GM18498 (cell line): ENCODE results near the gene PDZD7.

Experiments
- ATAC-seq: cut with Tn5 transposase; IDR thresholded peaks from one replicate; pipeline ENCODE4 v1.9.1; 2021; ENCODE audit warnings: mild to moderate bottlenecking, moderate library complexity; ENCODE audit not compliant: unreplicated experiment

The PDZD7 gene

DNA sequence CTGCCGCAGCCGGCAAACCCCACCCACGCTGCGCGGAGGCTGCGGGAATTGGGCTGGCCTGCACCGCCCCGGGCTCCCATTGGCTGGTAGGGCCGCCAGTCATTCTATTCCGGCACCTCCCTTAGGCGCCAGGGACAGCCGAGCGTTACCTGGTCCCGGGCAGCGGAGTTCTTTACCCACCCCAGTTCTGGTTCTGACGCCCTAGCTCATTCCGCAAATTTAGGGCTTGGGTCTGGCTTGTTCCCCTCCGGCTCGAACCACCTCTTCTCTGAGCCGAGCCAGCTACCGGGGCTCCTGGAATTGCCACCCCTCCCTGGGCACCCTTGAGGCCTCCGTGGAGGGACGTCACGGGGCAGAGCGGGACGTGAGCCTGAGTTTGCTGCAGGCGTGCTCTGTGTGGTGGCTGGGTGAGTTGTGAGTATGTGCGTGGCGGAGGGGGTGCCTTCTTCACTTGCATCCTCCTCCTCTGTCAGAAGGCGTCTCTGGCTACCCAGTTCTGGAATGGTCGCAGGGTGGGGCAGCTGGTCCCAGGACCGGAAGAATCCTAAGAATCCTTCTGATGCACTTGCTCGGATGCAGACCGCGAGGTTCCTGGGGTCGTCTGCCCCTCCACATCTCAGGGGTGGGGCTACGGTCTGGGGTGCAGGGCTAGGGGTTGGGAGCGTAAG lies at the start of gene PDZD7, which contains the start of gene SFXN3:
PDZD7 (minus strand) TSS at position 2 of the 668 bp plus-strand sequence. CDS start 910 bp downstream, outside the sequence.
SFXN3 (plus strand) TSS at position 107 of the 668 bp plus-strand sequence. CDS start 3,461 bp downstream, outside the sequence.
- ATAC-seq = peak; percentile 94

GRCh38 chr10:101079874-101080273 lies 48.9 kb upstream of the PDZD7 start:
- ATAC-seq = no peak

DNA sequence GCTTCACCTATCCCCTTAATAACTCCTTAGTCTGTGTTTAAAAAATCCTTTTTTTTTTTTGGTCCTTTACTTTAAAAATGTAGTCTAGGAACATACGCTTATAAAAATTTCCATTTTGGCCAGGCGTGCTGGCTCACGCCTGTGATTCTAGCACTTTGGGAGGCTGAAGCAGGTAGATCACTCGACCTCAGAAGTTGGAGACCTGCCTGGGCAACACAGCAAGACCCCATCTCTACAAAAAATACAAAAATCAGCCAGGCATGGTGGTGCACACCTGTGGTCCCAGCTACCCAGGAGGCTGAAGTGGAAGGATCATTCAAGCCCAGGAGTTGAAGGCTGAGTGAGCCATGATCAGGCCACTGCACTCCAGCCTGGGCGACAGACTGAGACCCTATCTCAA lies 45.7 kb upstream of the PDZD7 start:
- ATAC-seq = no peak

- no peak for ATAC-seq
Measured at GRCh38 chr10:101075775-101076174, 44.8 kb upstream of the PDZD7 start.

GRCh38 chr10:101073631-101074030 lies 42.7 kb upstream of the PDZD7 start:
- no peak for ATAC-seq

DNA sequence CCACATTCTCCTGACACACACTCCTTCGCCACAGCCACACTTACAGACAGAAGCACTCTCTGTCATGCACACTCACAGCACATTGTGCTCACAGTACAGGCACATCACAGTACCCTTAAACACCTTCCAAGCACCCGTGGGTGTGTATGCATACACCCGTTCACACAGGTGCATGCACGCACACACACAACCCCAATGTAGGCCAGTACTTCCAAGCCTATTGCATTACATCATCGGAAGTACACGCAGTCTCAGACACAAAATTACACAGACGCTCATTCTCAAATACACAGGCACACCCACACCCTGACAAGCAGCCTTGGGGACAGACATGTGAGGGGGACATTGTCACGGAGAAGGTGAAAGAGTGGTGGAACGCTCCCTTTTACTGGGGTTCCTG lies 42.0 kb upstream of the PDZD7 start:
- no peak for ATAC-seq

GRCh38 chr10:101071885-101072433 lies 41.0 kb upstream of the PDZD7 start:
- no peak for ATAC-seq

GRCh38 chr10:101071267-101071884 lies 40.4 kb upstream of the PDZD7 start:
- ATAC-seq = no peak

DNA sequence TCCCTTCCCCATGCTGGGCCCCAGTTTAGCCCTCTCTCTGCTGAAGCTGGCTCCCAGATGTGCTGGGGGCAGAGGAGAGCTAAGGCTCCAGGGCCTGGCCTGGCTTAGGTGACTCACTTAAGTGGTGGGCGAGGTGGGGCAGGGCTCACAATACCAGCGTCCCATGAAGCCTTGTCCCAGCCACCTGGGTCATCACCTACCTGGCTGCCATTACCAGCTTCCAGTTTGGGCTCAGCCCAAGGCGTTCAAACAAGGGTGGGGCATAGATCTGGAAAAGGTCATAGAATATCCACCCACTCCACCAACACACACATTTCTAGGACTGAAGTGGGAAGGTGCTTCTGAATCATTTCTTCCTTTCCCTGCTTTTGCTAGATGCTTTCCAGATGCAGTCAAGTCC lies 39.2 kb upstream of the PDZD7 start:
- ATAC-seq = no peak

DNA sequence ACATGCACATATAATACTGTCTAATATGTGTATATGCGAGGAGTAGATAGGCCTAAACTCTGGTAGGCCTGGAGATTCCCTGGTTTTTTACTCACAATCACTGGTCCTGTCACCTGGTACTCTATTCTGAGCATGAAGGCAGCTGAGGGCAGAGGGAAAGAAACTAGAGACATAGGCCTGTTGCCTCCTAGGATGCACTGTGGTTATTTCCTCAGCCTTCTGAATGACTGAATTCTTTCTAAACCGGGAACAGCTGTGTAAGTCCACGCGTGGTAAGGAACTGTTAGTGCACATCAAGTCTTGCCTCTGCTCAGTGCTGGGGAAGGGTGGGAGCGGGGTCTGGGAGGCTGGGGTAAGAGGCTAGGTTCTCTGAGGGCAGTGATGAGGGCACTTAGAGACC lies 38.5 kb upstream of the PDZD7 start:
- ATAC-seq = no peak

DNA sequence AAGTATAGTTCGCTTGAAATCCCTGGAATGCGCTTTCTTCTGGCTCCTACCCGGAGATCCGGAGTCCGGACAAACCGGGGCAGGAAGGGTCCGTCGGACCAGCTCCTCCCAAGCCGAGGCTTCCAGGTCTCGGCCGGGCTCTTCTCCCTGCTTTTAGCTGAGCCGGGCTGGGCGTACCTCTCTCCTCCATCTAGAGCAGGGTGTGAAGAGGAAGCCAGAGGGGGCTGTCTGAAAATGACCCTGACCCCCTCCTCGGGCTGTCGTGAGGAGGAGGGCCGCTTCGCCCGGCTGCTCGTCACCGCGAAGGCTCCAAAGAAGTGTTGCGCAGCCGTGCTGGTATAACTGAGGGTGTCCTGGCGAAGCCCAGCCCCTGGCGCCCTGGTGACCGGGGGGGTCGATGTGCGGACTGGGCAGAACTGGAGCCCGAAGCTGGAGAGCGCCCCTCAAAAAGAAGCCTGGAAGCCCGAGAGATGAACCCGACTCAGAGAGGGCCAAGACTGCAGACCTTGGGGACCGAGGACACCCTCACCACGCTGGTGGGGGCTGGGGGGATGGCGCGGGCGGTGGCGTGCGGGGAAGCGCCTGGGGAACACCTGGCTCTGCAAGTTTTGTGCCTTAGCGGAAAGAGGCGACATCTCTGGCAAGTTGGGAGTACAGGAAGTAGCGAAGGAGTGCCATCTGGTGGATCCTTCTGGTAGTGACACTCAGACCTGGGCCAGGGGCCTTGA lies 36.6 kb upstream of the PDZD7 start:
- ATAC-seq = no peak

DNA sequence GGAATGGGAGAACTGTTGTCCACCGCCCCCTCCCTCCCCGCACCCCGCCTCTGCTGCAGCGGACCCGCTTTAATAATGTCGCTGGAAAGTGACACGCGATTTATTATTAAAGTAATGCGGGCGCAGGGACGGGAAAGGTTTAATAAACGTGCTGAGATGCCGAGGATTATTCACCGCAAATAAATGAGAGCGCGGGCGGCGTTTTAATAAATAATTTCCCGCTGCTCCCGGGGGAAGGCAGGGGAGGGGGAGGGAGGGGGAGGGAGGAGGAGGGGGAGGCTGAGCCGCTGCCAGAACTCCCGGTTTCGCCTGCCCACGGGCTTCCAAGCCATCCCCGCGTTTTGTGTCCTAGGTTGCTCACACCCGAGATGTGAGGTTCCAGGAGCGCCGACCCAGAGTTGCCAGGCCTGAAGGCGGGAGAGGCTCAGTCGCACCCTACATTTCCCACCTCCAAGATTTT lies 36.0 kb upstream of the PDZD7 start:
- no peak for ATAC-seq

- ATAC-seq = peak; percentile 42
Measured at GRCh38 chr10:101066146-101066895, 35.4 kb upstream of the PDZD7 start.

DNA sequence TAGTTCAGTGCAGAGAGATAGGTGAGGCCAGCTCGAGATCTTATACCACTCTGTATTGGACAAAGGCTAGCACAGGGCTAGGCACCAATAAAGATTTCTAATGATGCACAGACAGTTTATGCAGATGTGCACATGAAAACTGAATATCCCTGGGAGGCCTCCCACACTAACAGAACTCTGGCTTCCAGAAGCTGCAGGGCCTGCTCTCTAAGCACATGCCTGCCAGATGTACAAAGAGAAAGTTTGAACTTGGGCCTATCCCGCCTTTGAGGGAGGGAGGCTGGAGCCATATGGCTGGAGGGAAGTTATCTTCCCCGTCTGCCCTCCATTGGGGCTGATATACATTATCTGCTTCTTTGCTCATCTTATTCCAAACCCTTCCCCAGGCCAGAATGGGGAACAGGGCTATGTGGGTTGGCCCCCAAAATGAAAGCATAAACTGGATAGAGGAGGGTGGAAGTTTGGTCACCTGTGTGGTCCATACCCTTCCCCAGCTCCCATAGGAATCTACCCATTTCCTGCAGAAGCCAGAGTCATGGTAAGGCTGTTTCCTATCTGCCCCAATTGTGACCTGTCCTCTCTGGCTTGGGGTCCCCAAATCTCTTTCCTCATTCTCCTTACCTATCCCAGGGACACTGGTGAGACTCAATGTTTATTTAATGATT lies 34.7 kb upstream of the PDZD7 start:
- ATAC-seq = no peak

- no peak for ATAC-seq
Measured at GRCh38 chr10:101064415-101065030, 33.6 kb upstream of the PDZD7 start.

GRCh38 chr10:101063548-101064414 lies 32.9 kb upstream of the PDZD7 start:
- no peak for ATAC-seq

DNA sequence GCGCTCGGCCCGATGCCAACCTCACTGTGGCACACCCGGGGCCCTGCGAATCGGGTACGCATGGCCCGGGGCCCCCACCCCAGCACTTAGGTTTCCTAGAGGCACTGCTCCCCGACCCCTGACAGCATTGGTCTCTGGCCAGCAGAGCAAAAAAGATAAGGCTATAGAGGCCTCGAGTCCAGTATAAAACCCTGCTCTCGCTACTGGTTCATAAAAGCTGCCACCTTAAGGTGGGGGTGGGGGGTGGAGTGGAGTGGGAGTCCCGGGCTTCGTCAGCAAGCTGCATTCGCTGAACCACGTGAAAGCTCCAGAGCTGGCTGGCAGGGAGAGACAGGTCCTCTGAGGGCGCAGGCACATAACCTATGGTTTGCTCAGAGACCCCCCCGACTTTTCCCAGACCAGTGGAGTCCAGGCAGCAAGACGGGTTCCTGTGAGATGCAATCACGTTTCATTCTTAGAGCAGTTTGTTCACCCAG lies 32.2 kb upstream of the PDZD7 start:
- ATAC-seq = no peak

- no peak for ATAC-seq
Measured at GRCh38 chr10:101062232-101063049, 31.5 kb upstream of the PDZD7 start.
